Measurements from ENCODE around the gene MEIS1.

Gene MEIS1

DNA sequence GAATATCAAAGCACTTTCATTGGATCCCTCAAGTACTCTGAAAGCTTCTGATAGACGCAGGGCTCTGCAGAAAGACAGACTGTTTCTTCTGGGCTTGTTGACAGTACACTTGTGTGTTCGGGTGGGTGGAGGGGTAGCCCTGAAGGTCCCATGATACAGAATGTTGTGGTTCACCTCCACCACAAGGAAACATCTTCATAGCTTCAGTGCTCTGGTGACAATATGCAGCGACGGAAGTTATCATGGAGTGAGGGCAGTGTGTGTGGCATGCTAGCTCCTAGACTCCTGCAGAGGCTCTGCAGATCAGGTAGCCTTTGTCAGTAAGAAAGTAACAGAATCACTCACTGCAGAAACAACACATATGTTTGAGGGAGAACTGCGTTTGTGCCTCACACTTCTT lies 90.7 kb downstream of the MEIS1 start:
- DNase-seq (ENCODE audit: low read depth, low spot score) = no peak
- Histone ChIP-seq H3K27ac (ENCODE audit: low read length) (no peak overlapping the region), H3K27me3 (ENCODE audit: control insufficient read depth, insufficient read depth, low read length) (no peaks in the 10 kb centered on the region), H3K36me3 (ENCODE audit: control insufficient read depth, insufficient read depth, low read length) (no peaks in the 10 kb centered on the region), H3K4me3 (ENCODE audit: low read length) (no peak overlapping the region), H3K9me3 (ENCODE audit: control insufficient read depth, insufficient read depth, low read length) (no peaks in the 10 kb centered on the region), H3K4me1 (ENCODE audit: control insufficient read depth, insufficient read depth, low read length) (peaks cover 3% of the 10 kb centered on the region; the same call in 1 of the 2 replicates)
- WGBS (ENCODE audit: insufficient coverage, insufficient read length) = no CpG with 5 or more reads among the region's 5 CpGs

DNA sequence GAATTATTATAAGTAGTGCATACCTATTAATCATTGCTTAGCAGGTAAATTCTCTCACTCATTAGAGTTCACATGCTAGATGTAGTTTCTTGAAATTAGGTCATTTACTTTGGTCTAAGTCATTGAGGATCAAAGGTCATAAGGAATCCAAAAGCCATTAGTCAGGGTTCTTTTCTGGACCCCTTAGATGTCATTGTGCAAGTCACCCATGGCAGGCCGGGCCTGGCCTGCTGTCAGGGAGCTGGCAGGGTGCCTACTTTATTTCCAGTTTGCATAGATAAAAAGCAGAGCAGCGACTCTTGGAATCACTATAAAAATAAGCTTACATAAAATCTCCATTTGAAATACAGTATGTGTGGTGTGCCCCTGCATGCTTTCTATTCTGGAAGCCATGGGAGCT lies 91.3 kb downstream of the MEIS1 start:
- peaks cover 3% of the 10 kb centered on the region; the same call in 1 of the 2 replicates for H3K4me1 ChIP-seq (ENCODE audit: control insufficient read depth, insufficient read depth, low read length)
- no peaks in the 10 kb centered on the region for H3K9me3 ChIP-seq (ENCODE audit: control insufficient read depth, insufficient read depth, low read length)
- no CpG with 5 or more reads among the region's 2 CpGs for WGBS (ENCODE audit: insufficient coverage, insufficient read length)
- no peak overlapping the region for H3K27ac ChIP-seq (ENCODE audit: low read length)
- no peaks in the 10 kb centered on the region for H3K27me3 ChIP-seq (ENCODE audit: control insufficient read depth, insufficient read depth, low read length)
- H3K36me3 ChIP-seq (ENCODE audit: control insufficient read depth, insufficient read depth, low read length) = no peaks in the 10 kb centered on the region
- no peak for DNase-seq (ENCODE audit: low read depth, low spot score)
- H3K4me3 ChIP-seq (ENCODE audit: low read length) = no peak overlapping the region

DNA sequence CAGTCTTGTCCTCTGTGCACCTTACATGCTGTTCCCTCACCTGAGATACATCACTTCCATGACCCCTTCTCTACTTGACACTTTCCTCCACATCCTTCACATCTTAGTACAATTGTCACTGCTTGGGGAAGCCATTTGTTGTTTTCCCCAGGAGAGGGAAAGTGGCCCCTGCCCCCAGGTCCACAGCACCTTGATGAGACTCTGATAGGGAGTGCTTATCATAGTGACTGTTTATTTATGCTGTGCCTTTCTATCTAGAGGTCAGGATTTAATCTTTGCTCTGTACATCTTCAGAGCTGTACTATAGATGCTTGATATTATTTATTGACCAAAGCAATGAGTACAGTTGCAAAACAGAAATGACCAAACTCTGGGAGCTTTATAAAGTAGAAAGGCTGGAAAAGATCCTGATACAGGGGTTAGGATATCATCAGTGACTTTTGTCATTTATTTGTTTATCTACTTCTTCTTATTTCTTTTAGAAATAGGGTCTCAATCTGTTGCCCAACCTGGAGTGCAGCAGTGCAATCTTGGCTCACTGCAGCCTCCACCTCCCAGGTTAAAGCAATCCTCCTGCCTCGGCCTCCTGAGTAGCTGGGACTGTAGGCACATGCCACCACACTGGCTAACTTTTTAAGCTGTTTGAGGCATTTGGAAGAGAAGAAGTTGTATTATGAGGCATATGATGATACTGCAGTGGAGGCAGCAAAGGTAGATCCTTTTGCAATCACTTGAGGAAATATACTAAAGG lies 94.2 kb downstream of the MEIS1 start:
- H3K27me3 ChIP-seq (ENCODE audit: control insufficient read depth, insufficient read depth, low read length) = no peaks in the 10 kb centered on the region
- no peak overlapping the region for H3K27ac ChIP-seq (ENCODE audit: low read length)
- no peaks in the 10 kb centered on the region for H3K36me3 ChIP-seq (ENCODE audit: control insufficient read depth, insufficient read depth, low read length)
- WGBS (ENCODE audit: insufficient coverage, insufficient read length) = no CpG with 5 or more reads among the region's 1 CpG
- no peak for DNase-seq (ENCODE audit: low read depth, low spot score)
- no peaks in the 10 kb centered on the region for H3K9me3 ChIP-seq (ENCODE audit: control insufficient read depth, insufficient read depth, low read length)
- no peak overlapping the region for H3K4me3 ChIP-seq (ENCODE audit: low read length)
- peaks cover 3% of the 10 kb centered on the region; the same call in 1 of the 2 replicates for H3K4me1 ChIP-seq (ENCODE audit: control insufficient read depth, insufficient read depth, low read length)

GRCh38 chr2:66530651-66531050 lies 95.7 kb downstream of the MEIS1 start:
- no peak for DNase-seq (ENCODE audit: low read depth, low spot score)
- no peaks in the 10 kb centered on the region for H3K36me3 ChIP-seq (ENCODE audit: control insufficient read depth, insufficient read depth, low read length)
- H3K9me3 ChIP-seq (ENCODE audit: control insufficient read depth, insufficient read depth, low read length) = no peaks in the 10 kb centered on the region
- H3K4me3 ChIP-seq (ENCODE audit: low read length) = no peak overlapping the region
- no peaks in the 10 kb centered on the region for H3K27me3 ChIP-seq (ENCODE audit: control insufficient read depth, insufficient read depth, low read length)
- no peak overlapping the region for H3K27ac ChIP-seq (ENCODE audit: low read length)
- WGBS (ENCODE audit: insufficient coverage, insufficient read length) = no CpG with 5 or more reads among the region's 3 CpGs
- H3K4me1 ChIP-seq (ENCODE audit: control insufficient read depth, insufficient read depth, low read length) = peaks cover 1% of the 10 kb centered on the region; the same call in 1 of the 2 replicates

- H3K27me3 ChIP-seq (ENCODE audit: control insufficient read depth, insufficient read depth, low read length) = no peaks in the 10 kb centered on the region
- WGBS (ENCODE audit: insufficient coverage, insufficient read length) = no CpG with 5 or more reads among the region's 1 CpG
- no peaks in the 10 kb centered on the region for H3K4me1 ChIP-seq (ENCODE audit: control insufficient read depth, insufficient read depth, low read length)
- no peak overlapping the region for H3K4me3 ChIP-seq (ENCODE audit: low read length)
- no peaks in the 10 kb centered on the region for H3K9me3 ChIP-seq (ENCODE audit: control insufficient read depth, insufficient read depth, low read length)
- no peak for DNase-seq (ENCODE audit: low read depth, low spot score)
- H3K27ac ChIP-seq (ENCODE audit: low read length) = no peak overlapping the region
- H3K36me3 ChIP-seq (ENCODE audit: control insufficient read depth, insufficient read depth, low read length) = no peaks in the 10 kb centered on the region
Measured at GRCh38 chr2:66531155-66531554, 96.2 kb downstream of the MEIS1 start.

DNA sequence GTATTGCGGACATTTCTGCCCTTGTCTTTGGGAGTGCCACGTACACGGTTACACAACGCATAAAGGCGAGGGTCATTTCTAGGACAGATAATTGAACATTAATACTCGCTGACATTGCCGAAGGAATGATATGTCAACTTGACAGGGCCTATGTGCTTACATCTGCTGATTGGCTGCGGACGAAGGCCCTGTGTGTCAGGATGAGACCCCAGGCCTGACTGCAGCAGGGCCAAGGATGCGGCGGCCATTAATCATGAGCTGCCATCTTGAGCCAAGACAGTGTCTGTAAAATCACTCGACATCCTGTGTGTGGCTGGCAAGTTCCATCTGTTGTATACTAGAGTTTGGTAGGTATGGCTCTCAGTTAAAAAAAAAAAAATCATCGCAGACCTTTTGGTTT lies 96.6 kb downstream of the MEIS1 start:
- DNase-seq (ENCODE audit: low read depth, low spot score) = no peak
- H3K9me3 ChIP-seq (ENCODE audit: control insufficient read depth, insufficient read depth, low read length) = no peaks in the 10 kb centered on the region
- no peak overlapping the region for H3K27ac ChIP-seq (ENCODE audit: low read length)
- H3K4me3 ChIP-seq (ENCODE audit: low read length) = no peak overlapping the region
- H3K4me1 ChIP-seq (ENCODE audit: control insufficient read depth, insufficient read depth, low read length) = no peaks in the 10 kb centered on the region
- no peaks in the 10 kb centered on the region for H3K36me3 ChIP-seq (ENCODE audit: control insufficient read depth, insufficient read depth, low read length)
- H3K27me3 ChIP-seq (ENCODE audit: control insufficient read depth, insufficient read depth, low read length) = no peaks in the 10 kb centered on the region
- WGBS (ENCODE audit: insufficient coverage, insufficient read length) = no CpG with 5 or more reads among the region's 13 CpGs

DNA sequence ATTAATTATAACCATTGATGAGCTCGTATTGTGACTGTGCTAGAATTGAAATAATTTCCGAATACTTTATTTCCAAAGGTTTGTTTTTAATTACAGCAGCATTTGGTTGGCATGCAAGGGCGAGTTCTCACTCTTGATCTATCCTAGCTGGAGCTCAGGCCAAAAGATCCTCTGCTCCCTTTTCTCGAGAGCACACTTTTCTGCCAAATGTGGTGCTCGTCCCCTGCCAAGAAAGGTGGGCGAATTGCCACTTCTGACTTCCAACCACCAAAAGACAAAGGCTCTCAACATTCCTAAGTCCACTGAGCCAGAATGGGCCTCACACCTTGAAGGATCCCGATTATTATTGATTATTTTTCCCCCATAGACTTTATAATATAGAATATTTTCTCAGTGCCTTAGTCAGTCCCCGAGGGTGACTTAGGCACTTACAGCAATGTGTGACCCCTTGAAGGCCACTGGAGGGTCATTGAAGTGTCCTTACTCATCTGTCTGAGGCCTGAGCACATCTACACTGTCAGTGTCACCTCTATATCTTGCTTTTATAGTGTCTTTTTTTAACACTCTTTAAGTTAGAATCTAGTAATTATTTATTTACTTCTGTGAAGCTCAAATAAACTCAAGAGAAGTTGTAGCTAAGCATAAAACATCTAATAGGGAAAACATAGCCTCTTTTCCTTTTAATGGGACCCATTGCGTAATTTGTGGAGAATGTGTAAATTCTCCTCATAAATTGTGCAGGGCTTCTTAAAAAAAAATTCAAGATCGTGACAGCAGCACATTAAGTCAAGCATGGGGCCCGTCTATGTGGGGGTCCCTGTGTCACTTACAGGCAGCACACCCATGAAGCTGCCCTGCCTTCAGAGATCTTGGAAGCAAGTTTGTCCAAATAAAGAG lies 98.3 kb downstream of the MEIS1 start:
- Histone ChIP-seq H3K9me3 (ENCODE audit: control insufficient read depth, insufficient read depth, low read length) (no peaks in the 10 kb centered on the region), H3K36me3 (ENCODE audit: control insufficient read depth, insufficient read depth, low read length) (no peaks in the 10 kb centered on the region), H3K27me3 (ENCODE audit: control insufficient read depth, insufficient read depth, low read length) (no peaks in the 10 kb centered on the region), H3K27ac (ENCODE audit: low read length) (no peak overlapping the region), H3K4me3 (ENCODE audit: low read length) (no peak overlapping the region), H3K4me1 (ENCODE audit: control insufficient read depth, insufficient read depth, low read length) (peaks cover 2% of the 10 kb centered on the region; the same call in 1 of the 2 replicates)
- WGBS (ENCODE audit: insufficient coverage, insufficient read length) = no CpG with 5 or more reads among the region's 11 CpGs
- no peak for DNase-seq (ENCODE audit: low read depth, low spot score)

- WGBS (ENCODE audit: insufficient coverage, insufficient read length) = no CpG with 5 or more reads among the region's 4 CpGs
- H3K9me3 ChIP-seq (ENCODE audit: control insufficient read depth, insufficient read depth, low read length) = no peaks in the 10 kb centered on the region
- H3K36me3 ChIP-seq (ENCODE audit: control insufficient read depth, insufficient read depth, low read length) = no peaks in the 10 kb centered on the region
- no peak overlapping the region for H3K27ac ChIP-seq (ENCODE audit: low read length)
- H3K27me3 ChIP-seq (ENCODE audit: control insufficient read depth, insufficient read depth, low read length) = no peaks in the 10 kb centered on the region
- DNase-seq (ENCODE audit: low read depth, low spot score) = no peak
- peaks cover 2% of the 10 kb centered on the region; the same call in 1 of the 2 replicates for H3K4me1 ChIP-seq (ENCODE audit: control insufficient read depth, insufficient read depth, low read length)
- no peak overlapping the region for H3K4me3 ChIP-seq (ENCODE audit: low read length)
Measured at GRCh38 chr2:66534461-66534860, 99.5 kb downstream of the MEIS1 start.

- Histone ChIP-seq H3K4me1 (ENCODE audit: control insufficient read depth, insufficient read depth, low read length) (peaks cover 2% of the 10 kb centered on the region; the same call in 1 of the 2 replicates), H3K9me3 (ENCODE audit: control insufficient read depth, insufficient read depth, low read length) (no peaks in the 10 kb centered on the region), H3K27ac (ENCODE audit: low read length) (no peak overlapping the region), H3K4me3 (ENCODE audit: low read length) (no peak overlapping the region), H3K36me3 (ENCODE audit: control insufficient read depth, insufficient read depth, low read length) (no peaks in the 10 kb centered on the region), H3K27me3 (ENCODE audit: control insufficient read depth, insufficient read depth, low read length) (no peaks in the 10 kb centered on the region)
- WGBS (ENCODE audit: insufficient coverage, insufficient read length) = no CpG with 5 or more reads among the region's 3 CpGs
- DNase-seq (ENCODE audit: low read depth, low spot score) = no peak
Measured at GRCh38 chr2:66535574-66536289, 100.8 kb downstream of the MEIS1 start.

GRCh38 chr2:66536290-66536673 lies 101.4 kb downstream of the MEIS1 start:
- no peak for DNase-seq (ENCODE audit: low read depth, low spot score)
- Histone ChIP-seq H3K9me3 (ENCODE audit: control insufficient read depth, insufficient read depth, low read length) (no peaks in the 10 kb centered on the region), H3K27ac (ENCODE audit: low read length) (no peak overlapping the region), H3K4me3 (ENCODE audit: low read length) (no peak overlapping the region), H3K27me3 (ENCODE audit: control insufficient read depth, insufficient read depth, low read length) (no peaks in the 10 kb centered on the region), H3K36me3 (ENCODE audit: control insufficient read depth, insufficient read depth, low read length) (no peaks in the 10 kb centered on the region), H3K4me1 (ENCODE audit: control insufficient read depth, insufficient read depth, low read length) (peaks cover 2% of the 10 kb centered on the region; the same call in 1 of the 2 replicates)
- WGBS (ENCODE audit: insufficient coverage, insufficient read length) = no CpG with 5 or more reads among the region's 2 CpGs

Data from iPS DF 6.9 (cell line).